Neural cell (in vitro differentiated cells): ENCODE data around the gene NT5C3A. TPM values are rescaled to one million over a fixed set of nuclear protein-coding genes. Genes with fewer than 3 reads are reported as not detected.

Source experiments
- H2AFZ ChIP-seq: fragments of 200-600, 300-800 bp; sonication (generic), shearing (Covaris generic); 2 replicates; pipeline ENCODE4 v1.6.0; 2014; ENCODE audit warnings: low read depth, mild to moderate bottlenecking, antibody characterized with exemption, low read length, moderate library complexity
- H3F3A ChIP-seq: fragments of 200-600 bp; shearing (Covaris generic); 2 replicates; pipeline ENCODE4 v1.6.1; 2016; ENCODE audit warnings: mild to moderate bottlenecking, moderate library complexity, mixed read lengths, antibody characterized with exemption, low read length; ENCODE audit not compliant: insufficient read depth, poor library complexity, severe bottlenecking
- H3K27ac ChIP-seq: fragments of 200-600, 300-800 bp; sonication (generic), shearing (Covaris generic); 2 replicates; pipeline ENCODE4 v1.5.1; 2014; ENCODE audit warnings: mild to moderate bottlenecking, low read length, moderate library complexity
- H3K27me3 ChIP-seq: fragments of 300-800, 200-600 bp; sonication (generic), shearing (Covaris generic); 2 replicates; pipeline ENCODE4 v1.6.0; 2014; ENCODE audit warnings: mild to moderate bottlenecking, low read depth, low read length, moderate library complexity; ENCODE audit not compliant: insufficient read depth
- H3K36me3 ChIP-seq: fragments of 300-800, 200-600 bp; sonication (generic), shearing (Covaris generic); 2 replicates; pipeline ENCODE4 v1.5.1; 2014; ENCODE audit warnings: mild to moderate bottlenecking, antibody characterized with exemption, low read length, moderate library complexity; ENCODE audit not compliant: insufficient read depth
- H3K4me2 ChIP-seq: fragments of 300-800, 200-600 bp; sonication (generic), shearing (Covaris generic); 2 replicates; pipeline ENCODE4 v1.6.0; 2014; ENCODE audit warnings: mild to moderate bottlenecking, low read length
- H3K4me3 ChIP-seq: fragments of 300-800, 200-600 bp; sonication (generic), shearing (Covaris generic); 2 replicates; pipeline ENCODE4 v1.5.1; 2014; ENCODE audit warnings: mild to moderate bottlenecking, low read length, moderate library complexity
- H3K79me2 ChIP-seq: fragments of 200-600 bp; shearing (Covaris generic); replicated peaks from 2 replicates; pipeline ENCODE4 v1.6.0; 2014; ENCODE audit warnings: mild to moderate bottlenecking, low read length, moderate library complexity; ENCODE audit not compliant: insufficient read depth
- H3K9ac ChIP-seq: fragments of 300-800, 200-600 bp; sonication (generic), shearing (Covaris generic); 2 replicates; pipeline ENCODE4 v1.6.1; 2016; ENCODE audit warnings: mild to moderate bottlenecking, low read length, mixed read lengths
- H3K9me2 ChIP-seq: fragments of 200-600 bp; shearing (Covaris generic); 2 replicates; pipeline ENCODE4 v1.6.1; 2016; ENCODE audit warnings: mild to moderate bottlenecking, low read length, mixed read lengths; ENCODE audit not compliant: insufficient read depth
- H3K9me3 ChIP-seq: fragments of 200-600, 300-800 bp; sonication (generic), shearing (Covaris generic); 2 replicates; pipeline ENCODE4 v1.6.1; 2016; ENCODE audit warnings: mild to moderate bottlenecking, mixed run types, low read length, moderate library complexity, mixed read lengths
- H4K20me1 ChIP-seq: fragments of 200-600 bp; shearing (Covaris generic); 2 replicates; pipeline ENCODE4 v1.6.1; 2016; ENCODE audit warnings: mild to moderate bottlenecking, mixed run types; ENCODE audit not compliant: insufficient read depth
- EP300 ChIP-seq: fragments of 450-650 bp; conservative IDR thresholded peaks from 2 replicates; pipeline ENCODE4 v1.6.1; 2014; ENCODE audit warnings: antibody characterized with exemption, mild to moderate bottlenecking, moderate library complexity; ENCODE audit not compliant: poor library complexity, severe bottlenecking
- EZH2 ChIP-seq: fragments of 200-600, 300-800 bp; shearing (Covaris generic), sonication (generic); IDR thresholded peaks from 2 replicates; pipeline ENCODE4 v1.6.1; 2014; ENCODE audit warnings: antibody characterized with exemption, low read length, borderline replicate concordance, mild to moderate bottlenecking; ENCODE audit not compliant: insufficient read depth, poor library complexity, severe bottlenecking
- MXI1 ChIP-seq: fragments of 450-650 bp; conservative IDR thresholded peaks from 2 replicates; pipeline ENCODE4 v1.6.1; 2014; ENCODE audit warnings: antibody characterized with exemption, mild to moderate bottlenecking; ENCODE audit not compliant: poor library complexity, severe bottlenecking
- POLR2AphosphoS5 ChIP-seq: IDR thresholded peaks from 2 replicates; pipeline ENCODE4 v1.6.1; 2012
- RAD21 ChIP-seq: fragments of 450-650 bp; conservative IDR thresholded peaks from 2 replicates; pipeline ENCODE4 v1.6.1; 2014; ENCODE audit warnings: antibody characterized with exemption, mild to moderate bottlenecking, moderate library complexity
- SMC3 ChIP-seq: fragments of 450-650 bp; conservative IDR thresholded peaks from 2 replicates; pipeline ENCODE4 v1.6.1; 2014; ENCODE audit warnings: antibody characterized with exemption, mild to moderate bottlenecking, moderate library complexity; ENCODE audit not compliant: poor library complexity
- TAF1 ChIP-seq: IDR thresholded peaks from 2 replicates; pipeline ENCODE4 v1.6.1; 2012; ENCODE audit warnings: low read depth
- polyA plus RNA-seq: library from polyadenylated mRNA; depleted of rRNA; stranded (reverse); fragments of >200 nt; gene quantifications from 2 replicates; pipeline ENCODE4 v1.2.3, GENCODE V29; 2014
- TF ChIP-seq, protein P1 (sequence below): fragments of 450-650 bp; IDR thresholded peaks from 2 replicates; pipeline ENCODE4 v1.5.1; 2014; ENCODE audit warnings: antibody characterized with exemption, mild to moderate bottlenecking, moderate library complexity; ENCODE audit not compliant: poor library complexity, severe bottlenecking
- TF ChIP-seq, protein P2 (sequence below): IDR thresholded peaks from 2 replicates; pipeline ENCODE4 v1.6.1; 2012; ENCODE audit warnings: borderline replicate concordance

NT5C3A gene
- polyA plus RNA-seq, 1 donor from 2014 or later = 99.2 TPM

DNA sequence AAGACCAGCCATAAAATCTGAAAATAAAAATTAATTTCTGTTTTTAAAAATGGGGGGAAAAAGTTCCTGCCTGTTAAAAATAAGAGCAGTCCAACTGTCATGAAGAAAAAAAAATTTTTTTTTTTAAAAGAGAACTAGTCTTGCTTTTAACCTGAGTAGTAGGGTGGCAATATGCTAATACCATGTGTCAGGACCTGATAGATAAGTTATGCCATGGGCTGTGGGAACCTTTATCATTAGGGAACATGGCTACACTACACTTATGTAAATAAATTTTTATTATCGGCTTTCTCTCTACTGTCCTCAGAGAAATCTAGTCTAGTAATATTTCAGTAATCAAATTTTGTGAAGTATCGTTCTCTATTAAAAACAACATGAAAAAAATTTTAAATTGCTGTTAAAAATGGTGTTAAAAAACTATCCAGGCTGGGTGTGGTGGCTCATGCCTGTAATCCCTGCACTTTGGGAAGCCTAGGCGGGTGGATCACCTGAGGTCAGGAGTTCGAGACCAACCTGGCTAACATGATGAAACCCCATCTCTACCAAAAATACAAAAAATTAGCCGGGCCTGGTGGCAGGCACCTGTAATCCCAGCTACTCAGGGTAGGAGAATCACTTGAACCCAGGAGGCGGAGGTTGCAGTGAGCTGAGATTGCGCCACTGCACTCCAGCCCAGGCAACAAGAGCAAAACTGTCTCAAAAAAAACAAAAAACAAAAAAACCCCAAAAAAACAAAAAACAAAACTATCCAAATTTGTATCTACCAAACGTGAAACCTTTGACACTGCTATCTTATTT, 20.7 kb downstream of the NT5C3A start:
- H3K9ac ChIP-seq = no peak overlapping the region
- H3K4me2 ChIP-seq = no peak overlapping the region
- H3K27me3 ChIP-seq = no peaks in the 10 kb centered on the region
- no peaks in the 10 kb centered on the region for H3K9me2 ChIP-seq
- H2AFZ ChIP-seq = no peak overlapping the region
- H3K9me3 ChIP-seq = no peaks in the 10 kb centered on the region
- TF ChIP-seq RAD21 (no peak), EP300 (no peak), SMC3 (no peak), EZH2 (no peak), POLR2AphosphoS5 (no peak), TAF1 (no peak), MXI1 (no peak)
- TF ChIP-seq, protein P1, sequence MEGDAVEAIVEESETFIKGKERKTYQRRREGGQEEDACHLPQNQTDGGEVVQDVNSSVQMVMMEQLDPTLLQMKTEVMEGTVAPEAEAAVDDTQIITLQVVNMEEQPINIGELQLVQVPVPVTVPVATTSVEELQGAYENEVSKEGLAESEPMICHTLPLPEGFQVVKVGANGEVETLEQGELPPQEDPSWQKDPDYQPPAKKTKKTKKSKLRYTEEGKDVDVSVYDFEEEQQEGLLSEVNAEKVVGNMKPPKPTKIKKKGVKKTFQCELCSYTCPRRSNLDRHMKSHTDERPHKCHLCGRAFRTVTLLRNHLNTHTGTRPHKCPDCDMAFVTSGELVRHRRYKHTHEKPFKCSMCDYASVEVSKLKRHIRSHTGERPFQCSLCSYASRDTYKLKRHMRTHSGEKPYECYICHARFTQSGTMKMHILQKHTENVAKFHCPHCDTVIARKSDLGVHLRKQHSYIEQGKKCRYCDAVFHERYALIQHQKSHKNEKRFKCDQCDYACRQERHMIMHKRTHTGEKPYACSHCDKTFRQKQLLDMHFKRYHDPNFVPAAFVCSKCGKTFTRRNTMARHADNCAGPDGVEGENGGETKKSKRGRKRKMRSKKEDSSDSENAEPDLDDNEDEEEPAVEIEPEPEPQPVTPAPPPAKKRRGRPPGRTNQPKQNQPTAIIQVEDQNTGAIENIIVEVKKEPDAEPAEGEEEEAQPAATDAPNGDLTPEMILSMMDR = no peak
- TF ChIP-seq, protein P2, sequence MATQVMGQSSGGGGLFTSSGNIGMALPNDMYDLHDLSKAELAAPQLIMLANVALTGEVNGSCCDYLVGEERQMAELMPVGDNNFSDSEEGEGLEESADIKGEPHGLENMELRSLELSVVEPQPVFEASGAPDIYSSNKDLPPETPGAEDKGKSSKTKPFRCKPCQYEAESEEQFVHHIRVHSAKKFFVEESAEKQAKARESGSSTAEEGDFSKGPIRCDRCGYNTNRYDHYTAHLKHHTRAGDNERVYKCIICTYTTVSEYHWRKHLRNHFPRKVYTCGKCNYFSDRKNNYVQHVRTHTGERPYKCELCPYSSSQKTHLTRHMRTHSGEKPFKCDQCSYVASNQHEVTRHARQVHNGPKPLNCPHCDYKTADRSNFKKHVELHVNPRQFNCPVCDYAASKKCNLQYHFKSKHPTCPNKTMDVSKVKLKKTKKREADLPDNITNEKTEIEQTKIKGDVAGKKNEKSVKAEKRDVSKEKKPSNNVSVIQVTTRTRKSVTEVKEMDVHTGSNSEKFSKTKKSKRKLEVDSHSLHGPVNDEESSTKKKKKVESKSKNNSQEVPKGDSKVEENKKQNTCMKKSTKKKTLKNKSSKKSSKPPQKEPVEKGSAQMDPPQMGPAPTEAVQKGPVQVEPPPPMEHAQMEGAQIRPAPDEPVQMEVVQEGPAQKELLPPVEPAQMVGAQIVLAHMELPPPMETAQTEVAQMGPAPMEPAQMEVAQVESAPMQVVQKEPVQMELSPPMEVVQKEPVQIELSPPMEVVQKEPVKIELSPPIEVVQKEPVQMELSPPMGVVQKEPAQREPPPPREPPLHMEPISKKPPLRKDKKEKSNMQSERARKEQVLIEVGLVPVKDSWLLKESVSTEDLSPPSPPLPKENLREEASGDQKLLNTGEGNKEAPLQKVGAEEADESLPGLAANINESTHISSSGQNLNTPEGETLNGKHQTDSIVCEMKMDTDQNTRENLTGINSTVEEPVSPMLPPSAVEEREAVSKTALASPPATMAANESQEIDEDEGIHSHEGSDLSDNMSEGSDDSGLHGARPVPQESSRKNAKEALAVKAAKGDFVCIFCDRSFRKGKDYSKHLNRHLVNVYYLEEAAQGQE = no peak
- H3K79me2 ChIP-seq = peaks cover 54% of the 10 kb centered on the region
- no peaks in the 10 kb centered on the region for H4K20me1 ChIP-seq
- H3K27ac ChIP-seq = no peak overlapping the region
- H3K36me3 ChIP-seq = no peaks in the 10 kb centered on the region
- H3F3A ChIP-seq = no peaks in the 10 kb centered on the region
- H3K4me3 ChIP-seq = no peak overlapping the region

DNA sequence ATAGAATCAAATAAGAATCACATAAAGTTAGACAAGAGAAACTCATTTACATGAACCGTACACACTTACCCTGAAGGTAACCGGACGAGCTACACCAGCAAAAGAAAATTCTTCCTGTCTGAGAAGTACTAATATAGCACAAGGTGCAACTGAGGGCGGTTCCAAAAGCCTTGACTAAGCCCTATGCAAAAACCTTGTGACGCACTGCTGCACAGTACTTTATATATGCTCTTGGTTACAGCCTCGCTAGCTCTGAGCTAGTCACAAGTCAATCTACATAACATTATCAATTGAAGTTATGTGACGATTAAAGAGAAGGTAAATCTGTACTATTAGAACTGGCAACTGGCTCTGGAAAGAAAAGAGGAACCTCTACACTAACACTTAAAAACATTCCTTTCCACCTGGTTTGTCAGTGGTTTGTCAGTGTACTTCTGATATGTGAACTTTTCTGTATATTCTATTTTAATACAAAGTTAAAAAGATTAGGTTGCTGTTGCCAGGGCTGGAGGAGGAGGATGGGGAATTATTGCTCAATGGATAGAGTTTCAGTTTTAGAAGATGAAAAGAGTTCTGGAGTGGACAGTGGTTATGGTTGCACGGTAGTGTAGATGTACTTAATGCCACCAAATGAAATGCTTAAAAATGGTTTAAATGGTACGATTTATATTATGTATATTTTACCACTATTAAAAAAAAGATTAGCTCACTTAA, 21.6 kb downstream of the NT5C3A start:
- TF ChIP-seq EP300 = no peak
- TF ChIP-seq SMC3 = no peak
- no peak for TF ChIP-seq RAD21
- TF ChIP-seq EZH2 = no peak
- TF ChIP-seq POLR2AphosphoS5 = no peak
- no peak for TF ChIP-seq TAF1
- TF ChIP-seq, protein P2 = no peak
- Histone ChIP-seq H3K27ac (no peak overlapping the region), H3K4me2 (no peak overlapping the region), H3K4me3 (no peak overlapping the region), H3K9me2 (no peaks in the 10 kb centered on the region), H2AFZ (no peak overlapping the region), H3K79me2 (peaks cover 52% of the 10 kb centered on the region), H3K27me3 (no peaks in the 10 kb centered on the region), H3F3A (no peaks in the 10 kb centered on the region), H3K36me3 (no peaks in the 10 kb centered on the region), H3K9ac (no peak overlapping the region), H3K9me3 (no peaks in the 10 kb centered on the region), H4K20me1 (no peaks in the 10 kb centered on the region)
